ENCODE measurements around the gene CD70. TPM values are rescaled to one million over a fixed set of nuclear protein-coding genes. Genes with fewer than 3 reads are reported as not detected.
"Not testable (repeated sequence)": the region's sequence is repeated elsewhere in the genome, so short reads cannot be mapped to it uniquely, and the experiment has no call there.

CD70 gene
- total RNA-seq, 3 donors from 2014 or later, result 4.6 to 13.6 (median 6.6) TPM

DNA sequence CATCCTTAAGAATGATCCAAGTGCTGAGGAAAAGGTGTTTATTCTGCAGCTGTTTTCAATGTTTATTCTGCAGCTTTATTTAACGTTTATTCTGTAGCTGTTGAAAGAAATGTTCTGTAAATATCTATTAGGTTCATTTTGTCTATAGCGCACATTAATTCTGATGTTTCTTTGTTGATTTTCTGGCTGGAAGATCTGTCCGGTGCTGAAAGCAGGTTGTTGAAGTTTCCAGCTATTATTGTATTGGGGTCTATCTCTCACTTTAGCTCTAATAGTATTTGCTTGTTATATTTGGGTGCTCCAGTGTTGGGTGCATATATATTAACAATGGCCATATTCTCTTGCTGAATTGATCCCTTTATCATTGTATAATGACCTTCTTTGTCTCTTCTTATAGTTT is 20.2 kb downstream of the CD70 start:
- no peak for DNase-seq
- H3K27me3 Mint-ChIP-seq (ENCODE audit: low read depth), result peaks cover 29% of the 10 kb centered on the region
- peaks cover 6% of the 10 kb centered on the region for H3K9me3 Mint-ChIP-seq
- no peaks in the 10 kb centered on the region for H3K36me3 Mint-ChIP-seq (ENCODE audit: insufficient read depth)
- no peaks in the 10 kb centered on the region for H3K4me1 Mint-ChIP-seq (ENCODE audit: low read depth)
- no peak overlapping the region for H3K4me3 Mint-ChIP-seq
- ATAC-seq, result no peak

DNA sequence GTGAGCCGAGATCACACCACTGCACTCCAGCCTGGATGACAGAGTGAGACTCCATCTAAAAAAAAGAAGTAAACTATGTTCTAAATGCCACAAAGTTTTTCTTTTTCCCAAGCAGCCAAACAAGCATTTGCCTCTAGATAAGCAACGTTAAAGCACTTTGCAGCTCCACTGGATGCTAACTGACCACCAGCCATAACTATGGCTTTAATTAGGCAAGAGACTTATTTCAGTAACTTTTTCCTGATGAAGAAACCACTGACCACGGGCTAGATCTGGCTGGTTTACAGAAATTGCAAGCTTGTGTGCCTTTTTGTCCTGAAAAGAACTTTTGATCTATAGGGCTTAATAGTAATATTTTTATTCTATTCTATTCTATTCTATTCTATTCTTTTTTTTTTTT is 22.1 kb downstream of the CD70 start:
- DNase-seq (no peak), ATAC-seq (no peak)
- peaks cover 3% of the 10 kb centered on the region for H3K36me3 Mint-ChIP-seq (ENCODE audit: insufficient read depth)
- H3K4me3 Mint-ChIP-seq, result no peak overlapping the region
- H3K27me3 Mint-ChIP-seq (ENCODE audit: low read depth), result peaks cover 31% of the 10 kb centered on the region
- peaks cover 14% of the 10 kb centered on the region for H3K9me3 Mint-ChIP-seq
- no peaks in the 10 kb centered on the region for H3K4me1 Mint-ChIP-seq (ENCODE audit: low read depth)

DNA sequence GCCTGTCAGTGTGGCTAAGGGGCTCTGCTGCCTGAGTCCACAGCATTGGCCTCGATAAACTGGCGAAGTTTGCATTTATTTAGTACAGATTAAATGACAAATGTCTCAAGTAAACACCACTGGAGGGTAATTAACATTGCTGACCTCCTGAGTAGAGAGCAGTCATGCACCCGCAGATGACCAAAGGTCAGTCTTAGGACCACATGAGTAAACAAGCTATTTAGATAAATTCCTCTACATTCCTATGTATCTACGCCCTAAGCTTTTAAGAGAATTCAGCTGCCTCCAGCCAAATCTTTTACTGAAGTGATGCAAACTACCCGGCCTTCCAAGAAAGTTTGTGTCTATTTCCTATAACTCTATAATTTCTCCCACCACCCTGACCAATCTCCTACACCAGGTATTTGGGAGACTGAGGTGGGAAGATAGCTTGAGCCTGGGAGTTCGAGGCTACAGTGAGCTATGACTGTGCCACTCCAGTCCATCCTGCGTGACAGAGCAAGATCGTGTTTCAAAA is 22.9 kb downstream of the CD70 start:
- Mint-ChIP-seq H3K4me3 (no peak overlapping the region), H3K9me3 (peaks cover 14% of the 10 kb centered on the region), H3K36me3 (ENCODE audit: insufficient read depth) (peaks cover 3% of the 10 kb centered on the region), H3K4me1 (ENCODE audit: low read depth) (no peaks in the 10 kb centered on the region), H3K27me3 (ENCODE audit: low read depth) (peaks cover 31% of the 10 kb centered on the region)
- ATAC-seq, result no peak
- DNase-seq, result no peak

DNA sequence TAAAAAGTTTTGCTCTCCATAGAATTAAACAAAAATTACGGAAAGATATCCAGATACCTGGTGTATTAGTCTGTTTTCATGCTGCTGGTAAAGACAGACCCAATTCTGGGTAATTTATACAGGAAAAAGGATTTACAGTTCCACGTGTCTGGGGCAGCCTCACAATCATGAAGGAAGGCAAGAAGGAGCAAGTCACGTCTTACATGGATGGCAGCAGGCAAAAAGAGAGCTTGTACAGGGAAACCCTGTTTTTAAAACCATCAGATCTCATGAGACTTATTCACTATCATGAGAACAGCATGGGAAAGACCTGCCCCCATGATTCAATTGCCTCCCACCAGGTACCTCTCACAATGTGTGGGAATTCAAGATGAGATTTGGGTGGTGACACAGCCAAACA is 24.2 kb downstream of the CD70 start:
- H3K36me3 Mint-ChIP-seq (ENCODE audit: insufficient read depth); H3K4me3 Mint-ChIP-seq; ATAC-seq; DNase-seq; H3K4me1 Mint-ChIP-seq (ENCODE audit: low read depth): not testable (repeated sequence)
- Mint-ChIP-seq H3K27me3 (ENCODE audit: low read depth) (peaks cover 24% of the 10 kb centered on the region), H3K9me3 (peaks cover 14% of the 10 kb centered on the region)

DNA sequence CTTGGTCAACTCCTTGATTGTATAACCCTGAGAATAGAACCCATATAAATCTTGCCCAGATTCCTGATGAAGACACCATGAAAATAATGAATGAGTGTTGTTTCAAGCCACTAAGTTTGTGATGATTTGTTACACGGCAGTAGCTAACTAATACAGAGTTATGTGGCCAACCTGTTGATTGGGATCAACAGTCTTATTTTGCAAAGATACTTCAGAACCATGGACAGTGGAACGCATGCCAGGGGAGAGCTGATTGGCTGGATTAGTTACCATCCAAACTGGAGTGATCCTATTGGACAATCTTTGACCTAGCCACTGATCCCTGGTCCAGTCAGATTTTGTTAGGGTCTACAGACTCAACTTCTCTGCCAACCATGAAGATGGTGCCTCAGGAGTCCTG is 26.6 kb downstream of the CD70 start:
- Mint-ChIP-seq H3K4me3 (no peak overlapping the region), H3K4me1 (ENCODE audit: low read depth) (no peaks in the 10 kb centered on the region), H3K36me3 (ENCODE audit: insufficient read depth) (peaks cover 3% of the 10 kb centered on the region), H3K9me3 (peaks cover 8% of the 10 kb centered on the region), H3K27me3 (ENCODE audit: low read depth) (peaks cover 11% of the 10 kb centered on the region)
- ATAC-seq (no peak), DNase-seq (no peak)

DNA sequence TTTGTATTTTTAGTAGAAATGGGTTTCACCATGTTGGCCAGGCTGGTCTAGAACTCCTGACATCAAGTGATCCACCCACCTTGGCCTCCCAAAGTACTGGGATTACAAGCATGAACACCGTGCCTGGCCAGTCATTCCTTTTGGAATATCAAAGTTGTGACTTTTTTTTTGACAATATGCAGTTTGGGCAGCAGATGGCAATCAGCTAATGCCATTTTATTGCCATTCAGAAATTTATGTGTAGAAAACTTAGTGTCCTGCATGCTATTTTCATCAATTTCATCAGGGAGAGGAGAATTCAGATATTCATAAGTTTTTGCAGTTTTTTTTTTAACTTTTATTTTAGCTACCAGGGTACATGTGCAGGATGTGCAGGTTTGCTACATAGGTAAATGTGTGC is 28.5 kb downstream of the CD70 start:
- not testable (repeated sequence) for H3K4me3 Mint-ChIP-seq; H3K9me3 Mint-ChIP-seq; H3K4me1 Mint-ChIP-seq (ENCODE audit: low read depth); H3K36me3 Mint-ChIP-seq (ENCODE audit: insufficient read depth); ATAC-seq; DNase-seq; H3K27me3 Mint-ChIP-seq (ENCODE audit: low read depth)

DNA sequence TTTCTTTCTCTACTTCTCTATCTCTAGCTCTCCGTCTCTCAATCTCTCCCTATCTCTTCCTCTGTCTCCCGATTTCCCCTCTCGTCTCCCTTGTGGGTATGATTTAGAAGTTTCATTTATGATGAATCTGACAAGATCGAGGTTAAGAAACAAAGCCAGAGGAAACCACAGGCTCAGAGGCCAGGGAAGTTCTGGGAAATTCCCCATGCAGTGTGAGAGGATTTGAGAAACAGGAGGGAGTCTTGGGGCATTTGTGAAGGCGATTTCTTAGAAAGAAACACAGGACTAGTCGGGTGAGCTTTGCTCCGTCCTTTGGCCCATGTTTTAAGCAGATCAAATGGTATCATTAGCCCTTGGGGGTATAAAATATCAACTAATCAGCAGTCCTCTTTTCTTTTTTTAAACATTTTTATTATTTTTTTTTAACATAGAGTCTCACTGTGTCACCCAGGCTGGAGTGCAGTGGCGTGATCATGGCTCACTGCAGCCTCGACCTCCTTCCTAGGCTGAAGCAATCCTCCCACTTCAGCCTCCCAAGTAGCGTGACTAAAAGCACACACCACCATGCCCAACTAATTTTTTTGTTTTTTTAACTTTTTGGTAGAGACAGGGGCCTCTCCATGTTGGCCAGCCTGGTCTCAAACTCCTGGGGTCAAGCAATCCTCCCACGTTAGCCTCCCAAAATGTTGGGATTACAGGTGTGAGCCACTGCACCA is 34.3 kb downstream of the CD70 start:
- Mint-ChIP-seq H3K36me3 (ENCODE audit: insufficient read depth) (no peaks in the 10 kb centered on the region), H3K4me3 (no peak overlapping the region), H3K27me3 (ENCODE audit: low read depth) (peaks cover under 1% of the 10 kb centered on the region), H3K4me1 (ENCODE audit: low read depth) (peaks cover 6% of the 10 kb centered on the region), H3K9me3 (no peaks in the 10 kb centered on the region)
- DNase-seq (no peak), ATAC-seq (peak in 1 of 2 donors; percentile 24)

DNA sequence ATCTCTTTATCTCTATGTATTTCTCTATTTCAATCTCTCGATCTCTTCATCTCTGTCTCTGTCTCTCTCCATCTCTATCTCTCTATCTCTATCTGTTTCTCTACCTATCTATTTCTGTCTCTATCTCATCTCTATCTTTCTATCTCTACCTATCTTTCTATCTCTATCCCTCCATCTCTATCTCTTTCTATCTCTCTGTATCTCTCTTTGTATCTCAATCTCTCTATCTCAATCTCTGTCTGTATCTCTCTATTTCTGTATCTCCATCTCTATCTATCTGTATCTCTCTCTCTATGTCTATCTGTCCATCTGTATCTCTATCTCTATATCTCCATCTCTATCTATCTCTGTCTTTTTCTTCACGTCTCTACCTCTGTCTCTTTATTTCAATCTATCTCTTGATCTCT is 34.9 kb downstream of the CD70 start:
- no peak for ATAC-seq
- H3K4me1 Mint-ChIP-seq (ENCODE audit: low read depth), result peaks cover 6% of the 10 kb centered on the region
- H3K27me3 Mint-ChIP-seq (ENCODE audit: low read depth), result no peaks in the 10 kb centered on the region
- H3K4me3 Mint-ChIP-seq, result no peak overlapping the region
- no peaks in the 10 kb centered on the region for H3K9me3 Mint-ChIP-seq
- DNase-seq, result no peak
- H3K36me3 Mint-ChIP-seq (ENCODE audit: insufficient read depth), result no peaks in the 10 kb centered on the region

DNA sequence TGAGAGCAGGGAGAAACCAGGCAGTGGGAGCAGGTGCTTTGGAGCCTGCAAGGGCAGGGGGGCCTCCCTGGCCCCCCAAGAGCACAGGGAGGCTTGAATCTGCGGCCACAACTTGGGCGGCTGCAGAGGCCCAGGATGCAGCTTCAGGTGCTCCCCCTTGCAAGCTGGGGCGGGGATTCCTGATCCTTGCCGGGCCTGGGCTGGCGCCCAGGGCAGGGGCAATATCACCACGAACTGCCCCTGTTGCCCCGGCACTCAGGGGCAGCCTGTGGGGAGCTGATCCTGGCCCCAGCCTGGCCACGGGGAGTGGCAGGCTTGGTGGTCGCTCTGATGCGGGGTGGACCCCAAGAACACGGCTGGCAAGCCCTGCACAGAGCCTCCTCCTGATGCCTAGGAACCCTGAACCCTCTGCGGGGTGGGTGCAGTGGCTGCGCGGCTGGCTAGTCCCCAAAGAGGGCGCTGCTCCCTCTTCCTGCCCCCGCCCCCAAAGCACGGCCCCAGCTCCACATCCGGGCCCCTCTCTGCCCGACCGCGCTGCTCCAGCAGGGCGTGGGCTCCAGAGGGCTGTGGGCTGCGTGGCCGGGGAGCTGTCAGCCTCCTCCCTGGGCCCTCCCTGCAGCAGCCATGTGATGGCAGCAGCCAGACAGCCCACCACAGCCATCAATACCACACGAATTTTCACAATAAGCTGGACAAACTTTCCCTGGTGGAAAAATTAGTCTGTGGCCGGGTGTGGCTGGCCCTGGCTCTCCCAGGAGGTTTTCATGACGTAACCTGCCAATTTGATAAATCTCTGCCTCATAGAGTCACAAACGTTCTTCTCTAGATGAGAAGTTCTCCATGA is 39.1 kb downstream of the CD70 start:
- H3K9me3 Mint-ChIP-seq, result peaks cover 6% of the 10 kb centered on the region
- H3K4me3 Mint-ChIP-seq, result no peak overlapping the region
- DNase-seq, result peak; percentile 31
- peaks cover 6% of the 10 kb centered on the region for H3K4me1 Mint-ChIP-seq (ENCODE audit: low read depth)
- no peaks in the 10 kb centered on the region for H3K36me3 Mint-ChIP-seq (ENCODE audit: insufficient read depth)
- H3K27me3 Mint-ChIP-seq (ENCODE audit: low read depth), result no peaks in the 10 kb centered on the region
- peak; percentile 93 to 96 for ATAC-seq

DNA sequence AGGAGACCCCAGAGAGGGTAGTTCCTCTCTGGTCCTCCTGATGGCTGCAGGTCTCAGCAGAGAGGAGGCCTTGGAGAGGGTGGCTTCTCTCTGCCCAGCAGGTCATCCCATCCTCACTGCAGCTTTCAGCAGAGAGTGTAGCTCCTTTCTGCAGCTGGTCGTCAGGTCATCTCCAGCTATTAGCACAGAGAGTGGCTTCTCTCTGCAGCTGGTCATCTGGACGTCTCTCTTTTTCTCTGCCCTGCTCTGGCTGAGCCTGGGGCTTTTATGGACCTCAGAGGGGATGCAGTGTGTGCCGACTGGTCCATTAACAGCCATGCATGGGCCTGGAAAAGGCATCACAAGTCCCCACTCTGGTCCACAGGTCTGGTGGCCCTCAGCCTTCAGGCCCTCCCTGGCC is 39.9 kb downstream of the CD70 start:
- H3K36me3 Mint-ChIP-seq (ENCODE audit: insufficient read depth), result no peaks in the 10 kb centered on the region
- H3K27me3 Mint-ChIP-seq (ENCODE audit: low read depth), result peaks cover 2% of the 10 kb centered on the region
- H3K9me3 Mint-ChIP-seq, result peaks cover 6% of the 10 kb centered on the region
- ATAC-seq (no peak), DNase-seq (no peak)
- peaks cover 6% of the 10 kb centered on the region for H3K4me1 Mint-ChIP-seq (ENCODE audit: low read depth)
- no peak overlapping the region for H3K4me3 Mint-ChIP-seq

DNA sequence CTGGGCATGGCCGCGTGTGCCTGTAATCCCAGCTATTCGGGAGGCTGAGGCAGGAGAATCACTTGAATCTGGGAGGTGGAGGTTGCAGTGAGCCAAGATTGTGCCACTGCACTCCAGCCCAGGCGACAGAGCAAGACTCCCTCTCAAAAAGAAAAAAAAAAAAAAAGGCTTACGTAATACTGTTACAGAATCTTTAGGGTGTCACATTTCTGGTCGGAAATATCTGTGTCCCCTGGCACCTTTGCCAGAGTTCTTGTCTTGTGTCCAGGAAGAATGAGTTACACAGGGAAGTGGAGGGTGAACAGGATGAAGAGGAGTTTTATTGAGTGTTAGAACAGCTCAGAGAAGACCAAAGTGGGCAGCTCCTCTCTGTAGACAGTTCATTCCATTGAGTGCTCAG is 40.3 kb downstream of the CD70 start:
- not testable (repeated sequence) for H3K4me3 Mint-ChIP-seq; DNase-seq; H3K27me3 Mint-ChIP-seq (ENCODE audit: low read depth); ATAC-seq; H3K9me3 Mint-ChIP-seq; H3K36me3 Mint-ChIP-seq (ENCODE audit: insufficient read depth); H3K4me1 Mint-ChIP-seq (ENCODE audit: low read depth)

DNA sequence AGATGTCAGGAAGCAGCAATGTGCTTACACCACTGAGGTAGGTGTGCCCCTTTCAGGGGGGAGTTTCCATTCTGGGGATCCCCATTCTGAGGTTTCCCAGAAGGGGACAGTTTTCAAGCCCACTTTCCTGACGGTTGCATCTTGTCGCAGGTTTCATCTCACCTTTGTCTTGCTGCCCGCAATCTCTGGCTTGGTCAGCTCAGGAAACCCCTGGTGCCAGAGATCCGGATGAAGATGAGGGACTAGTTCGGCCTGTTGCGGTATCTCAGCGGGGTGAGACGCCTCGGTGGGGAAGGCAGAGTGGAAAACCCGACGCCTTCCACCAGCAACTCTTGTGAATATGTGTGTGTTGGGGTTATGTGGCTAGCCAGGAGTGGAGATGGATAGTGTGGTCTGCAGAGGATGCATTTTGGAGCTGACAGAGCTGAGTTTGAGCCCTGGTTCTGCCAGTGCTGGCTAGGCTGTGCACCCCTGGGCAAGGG is 47.0 kb downstream of the CD70 start:
- DNase-seq, result no peak
- Mint-ChIP-seq H3K36me3 (ENCODE audit: insufficient read depth) (no peaks in the 10 kb centered on the region), H3K9me3 (peaks cover 6% of the 10 kb centered on the region), H3K4me3 (no peak overlapping the region), H3K27me3 (ENCODE audit: low read depth) (peaks cover 3% of the 10 kb centered on the region), H3K4me1 (ENCODE audit: low read depth) (peaks cover 2% of the 10 kb centered on the region)
- peak in 1 of 2 donors; percentile 18 for ATAC-seq

DNA sequence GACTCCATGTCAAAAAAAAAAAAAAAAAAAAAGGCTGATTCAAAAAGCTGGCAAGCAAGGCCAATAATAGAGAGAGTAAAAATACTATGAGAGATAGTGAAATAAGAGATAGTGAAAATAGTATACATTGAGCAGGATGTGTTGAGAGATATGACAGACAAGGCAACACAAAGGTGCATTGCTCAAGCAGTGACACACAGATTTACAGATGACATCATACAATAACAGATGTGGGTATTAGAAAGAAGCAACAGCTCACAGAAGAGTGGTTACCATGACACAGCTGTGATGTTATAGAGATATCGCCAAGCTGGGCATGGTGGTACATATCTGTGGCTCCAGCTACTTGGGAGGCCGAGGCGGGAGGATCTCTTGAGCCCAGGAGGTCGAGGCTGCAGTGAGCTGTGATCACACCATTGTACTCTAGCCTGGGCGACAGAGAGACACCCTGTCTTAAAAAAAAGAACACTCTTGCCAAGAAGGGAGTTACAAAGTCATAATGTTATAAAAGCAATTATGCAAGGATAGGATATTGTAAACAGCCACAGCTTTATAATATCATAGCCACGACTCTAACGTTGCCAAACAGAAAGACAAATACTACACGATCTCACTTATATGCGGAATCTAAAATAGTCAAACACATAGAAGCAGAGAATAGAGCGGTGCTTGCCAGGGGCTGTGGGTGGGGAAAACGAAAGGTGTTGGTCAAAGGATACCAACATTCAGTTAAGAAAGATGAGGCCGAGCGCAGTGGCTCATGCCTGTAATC is 49.8 kb downstream of the CD70 start:
- Mint-ChIP-seq H3K27me3 (ENCODE audit: low read depth) (peaks cover 2% of the 10 kb centered on the region), H3K36me3 (ENCODE audit: insufficient read depth) (no peaks in the 10 kb centered on the region), H3K4me3 (no peak overlapping the region), H3K4me1 (ENCODE audit: low read depth) (peaks cover 13% of the 10 kb centered on the region), H3K9me3 (peaks cover 3% of the 10 kb centered on the region)
- DNase-seq (no peak), ATAC-seq (no peak)

DNA sequence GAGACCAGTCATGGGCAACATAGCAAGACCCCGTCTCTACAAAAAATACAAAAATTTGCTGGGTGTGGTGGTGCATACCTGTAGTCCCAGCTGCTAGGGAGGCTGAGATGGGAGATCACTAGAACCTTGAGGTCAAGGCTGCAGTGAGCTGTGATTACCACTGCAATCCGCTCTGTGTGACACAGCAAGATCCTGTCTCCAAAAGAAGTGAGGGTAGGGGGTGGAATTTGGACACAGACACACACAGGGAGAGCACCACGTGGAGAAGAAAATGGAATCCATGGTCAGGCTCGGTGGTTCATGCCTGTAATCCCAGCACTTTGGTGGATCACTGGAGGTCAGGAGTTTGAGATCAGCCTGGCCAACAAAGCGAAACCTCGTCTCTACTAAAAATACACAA is 51.4 kb downstream of the CD70 start:
- peaks cover 6% of the 10 kb centered on the region for H3K9me3 Mint-ChIP-seq
- ATAC-seq, result no peak
- no peaks in the 10 kb centered on the region for H3K36me3 Mint-ChIP-seq (ENCODE audit: insufficient read depth)
- peaks cover 4% of the 10 kb centered on the region for H3K27me3 Mint-ChIP-seq (ENCODE audit: low read depth)
- H3K4me3 Mint-ChIP-seq, result no peak overlapping the region
- peaks cover 19% of the 10 kb centered on the region for H3K4me1 Mint-ChIP-seq (ENCODE audit: low read depth)
- no peak for DNase-seq

Data from activated T-cell treated with anti-CD3 and anti-CD28 coated beads, Interleukin-2, amount 50 U/mL, for 4 hours (primary cell).